IMR-90 (cell line): ENCODE data around the gene DAPK1. TPM values are rescaled to one million over a fixed set of nuclear protein-coding genes. Genes with fewer than 3 reads are reported as not detected.

ENCODE experiments used
- ATAC-seq: fragments of 200-7000 bp; cut with Tn5 transposase; 2 replicates; pipeline ENCODE4 v1.9.1; 2020; ENCODE audit warnings: low read depth, mild to moderate bottlenecking, moderate library complexity
- BruUV-seq: library from RNA; stranded (reverse); fragments of 400-500 nt; replicated peaks from 2 replicates; lab custom pipeline; 2021; lab: Mats Ljungman, UMichigan
- CTCF ChIA-PET: fragments of 300-600 bp; formaldehyde crosslinking; extraction: SDS; loops from one replicate; lab custom pipeline; 2021; ENCODE audit warnings: antibody characterized with exemption; lab: Yijun Ruan, JAX
- POLR2A ChIA-PET: fragments of 300-600 bp; sonication (Branson Sonifier 250); formaldehyde crosslinking; loops from one replicate; lab custom pipeline; 2022; ENCODE audit warnings: antibody characterized with exemption; ENCODE audit not compliant: unreplicated experiment; lab: Charles Lee
- DNase-seq: peaks from one replicate; pipeline ENCODE4 v3.0.0; 2013
- H2AFZ ChIP-seq: replicated peaks from 2 replicates; pipeline ENCODE3; 2013; ENCODE audit warnings: low read length, mild to moderate bottlenecking; ENCODE audit not compliant: poor library complexity
- H2AK5ac ChIP-seq: 2 replicates; pipeline ENCODE4 v1.6.1; 2013; ENCODE audit warnings: low read depth, low read length, inconsistent platforms
- H2AK9ac ChIP-seq: replicated peaks from 2 replicates; pipeline ENCODE3; 2013; ENCODE audit warnings: mild to moderate bottlenecking, low read depth, low read length, moderate library complexity; ENCODE audit not compliant: poor library complexity
- H2BK120ac ChIP-seq: 2 replicates; pipeline ENCODE4 v1.6.1; 2013; ENCODE audit warnings: low read depth, low read length, inconsistent platforms
- H2BK15ac ChIP-seq: 3 replicates; pipeline ENCODE4 v1.6.1; 2013; ENCODE audit warnings: low read depth, low read length, inconsistent platforms
- H2BK20ac ChIP-seq: 2 replicates; pipeline ENCODE4 v1.6.1; 2013; ENCODE audit warnings: low read depth, mild to moderate bottlenecking, inconsistent platforms, low read length, moderate library complexity
- H2BK5ac ChIP-seq: 2 replicates; pipeline ENCODE4 v1.6.1; 2013; ENCODE audit warnings: mild to moderate bottlenecking, low read depth, low read length, inconsistent platforms; ENCODE audit not compliant: poor library complexity, severe bottlenecking
- H3K14ac ChIP-seq: replicated peaks from 2 replicates; pipeline ENCODE4 v1.6.1; 2013; ENCODE audit warnings: low read depth, low read length, inconsistent platforms
- H3K18ac ChIP-seq: 2 replicates; pipeline ENCODE4 v1.6.1; 2013; ENCODE audit warnings: low read depth, low read length, control low read depth
- H3K23ac ChIP-seq: 2 replicates; pipeline ENCODE4 v1.6.1; 2013; ENCODE audit warnings: low read depth, low read length, inconsistent platforms
- H3K27ac ChIP-seq: 2 replicates; pipeline ENCODE4 v1.5.1; 2013; ENCODE audit warnings: mild to moderate bottlenecking, control low read depth, low read length; ENCODE audit not compliant: insufficient read depth
- H3K27me3 ChIP-seq: 2 replicates; pipeline ENCODE4 v1.6.1; 2013; ENCODE audit warnings: low read length; ENCODE audit not compliant: control insufficient read depth, insufficient read depth
- H3K36me3 ChIP-seq: 2 replicates; pipeline ENCODE4 v1.6.1; 2013; ENCODE audit warnings: low read length, mixed read lengths; ENCODE audit not compliant: control insufficient read depth, insufficient read depth
- H3K4ac ChIP-seq: 2 replicates; pipeline ENCODE4 v1.6.1; 2013; ENCODE audit warnings: low read depth, low read length, inconsistent platforms
- H3K4me1 ChIP-seq: 2 replicates; pipeline ENCODE4 v1.6.1; 2013; ENCODE audit warnings: low read length, mixed read lengths; ENCODE audit not compliant: control insufficient read depth, insufficient read depth
- H3K4me2 ChIP-seq: 2 replicates; pipeline ENCODE4 v1.6.1; 2013; ENCODE audit warnings: low read depth, mild to moderate bottlenecking, control low read depth, low read length, moderate library complexity
- H3K4me3 ChIP-seq: 2 replicates; pipeline ENCODE4 v1.5.1; 2013; ENCODE audit warnings: low read depth, mild to moderate bottlenecking, control low read depth, low read length, moderate library complexity; ENCODE audit not compliant: insufficient read depth
- H3K56ac ChIP-seq: 2 replicates; pipeline ENCODE4 v1.6.1; 2013; ENCODE audit warnings: low read length, inconsistent platforms; ENCODE audit not compliant: insufficient read depth; ENCODE audit errors: extremely low read depth
- H3K79me1 ChIP-seq, 2 experiments: 2 replicates each; pipeline ENCODE4 v1.6.1; 2013; ENCODE audit warnings: low read length in 2 of 2, inconsistent platforms in 1 of 2, low read depth in 1 of 2
- H3K9ac ChIP-seq: 2 replicates; pipeline ENCODE4 v1.6.1; 2013; ENCODE audit warnings: low read depth, low read length, control low read depth
- H3K9me1 ChIP-seq: 2 replicates; pipeline ENCODE4 v1.6.1; 2013; ENCODE audit warnings: low read length, inconsistent platforms; ENCODE audit not compliant: insufficient read depth
- H3K9me3 ChIP-seq: 2 replicates; pipeline ENCODE4 v1.6.1; 2013; ENCODE audit warnings: low read length; ENCODE audit not compliant: control insufficient read depth, insufficient read depth
- H4K20me1 ChIP-seq: 2 replicates; pipeline ENCODE4 v1.6.1; 2013; ENCODE audit warnings: low read length, inconsistent platforms; ENCODE audit not compliant: insufficient read depth
- H4K5ac ChIP-seq: 2 replicates; pipeline ENCODE4 v1.6.1; 2013; ENCODE audit warnings: mild to moderate bottlenecking, low read depth, low read length, control low read depth
- H4K8ac ChIP-seq, 2 experiments: 2 replicates each; pipeline ENCODE4 v1.6.1; 2013; ENCODE audit warnings: low read depth in 2 of 2, low read length in 2 of 2, control low read depth in 1 of 2, inconsistent platforms in 1 of 2
- H4K91ac ChIP-seq: 2 replicates; pipeline ENCODE4 v1.6.1; 2013; ENCODE audit warnings: low read depth, low read length, inconsistent platforms; ENCODE audit not compliant: insufficient read depth
- CHD1 ChIP-seq: IDR thresholded peaks from 2 replicates; pipeline ENCODE4 v1.6.1; 2012; ENCODE audit warnings: low read depth, low read length, improper control_type of control experiment
- WGBS, 2 experiments: methylation state at CpG; one replicate each; pipeline versions ENCODE4 v1.1.5 to v1.1.7; 2013; ENCODE audit warnings: missing lambda C conversion rate in 2 of 2; ENCODE audit not compliant: insufficient read length in 1 of 2; ENCODE audit errors: extremely low coverage in 2 of 2; 5-methylcytosine and 5-hydroxymethylcytosine counted together
- dilution Hi-C: fragments of 300-500 bp; cut with HindIII; formaldehyde crosslinking; loops from one replicate; pipeline ENCODE4 v1.14.3; 2018; ENCODE audit warnings: low sequenced_read_pairs; ENCODE audit not compliant: unreplicated experiment
- in situ Hi-C: fragments of 300-500 bp; cut with MboI; formaldehyde crosslinking; loops from 3 replicates; pipeline ENCODE4 v1.14.3; 2019; ENCODE audit warnings: low sequenced_read_pairs, inconsistent platforms, mixed read lengths
- intact Hi-C: fragments of 100-400 bp; cut with micrococcal nuclease; formaldehyde crosslinking; loops from 2 replicates; pipeline ENCODE4 v1.10.0; 2022
- polyA plus RNA-seq, 3 experiments: library from polyadenylated mRNA; depleted of rRNA; stranded (reverse); fragments of >200 nt; gene quantifications; 2 replicates each; pipeline ENCODE4 v1.2.3, GENCODE V29; 2012; ENCODE audit warnings: low replicate concordance in 1 of 3
- total RNA-seq: library from RNA; depleted of rRNA; stranded (reverse); fragments of >200 nt; gene quantifications from 2 replicates; pipeline ENCODE4 v1.2.3, GENCODE V29; 2012

DAPK1 gene
- total and polyA plus RNA-seq, 2 of the 4 experiments (the other 2 are of a cell fraction) = under 0.01 to 0.03 TPM

- no peak overlapping the region for H2BK15ac ChIP-seq
- DNase-seq = no peak
- H3K23ac ChIP-seq = no peak overlapping the region
- ATAC-seq = no peak
- in situ Hi-C loops (no loop called here), intact Hi-C loops (no loop called here), dilution Hi-C loops (no loop called here)
- peaks cover 1% of the 10 kb centered on the region; the same call in 1 of the 2 replicates for H3K27me3 ChIP-seq
- CTCF ChIA-PET = no interaction called here
- H3K14ac ChIP-seq = no peak overlapping the region
- H4K20me1 ChIP-seq = no peaks in the 10 kb centered on the region
- H3K18ac ChIP-seq = no peak overlapping the region
- no peak overlapping the region for H2BK20ac ChIP-seq
- TF ChIP-seq CHD1 = no peak
- H2AK9ac ChIP-seq = no peak overlapping the region
- no peaks in the 10 kb centered on the region for H3K9me1 ChIP-seq
- no peak overlapping the region for H3K27ac ChIP-seq
- H3K56ac ChIP-seq = no peak overlapping the region
- no peak overlapping the region for H4K8ac ChIP-seq
- no peak overlapping the region for H3K4ac ChIP-seq
- no peak overlapping the region for H3K9ac ChIP-seq
- no peak overlapping the region for H4K91ac ChIP-seq
- H3K4me3 ChIP-seq = no peak overlapping the region
- H3K9me3 ChIP-seq = peaks cover 3% of the 10 kb centered on the region; the same call in 1 of the 2 replicates
- WGBS, 2 experiments = no CpG with 5 or more reads among the region's 6 CpGs
- no TSS peak for BruUV-seq
- no peaks in the 10 kb centered on the region for H3K4me1 ChIP-seq
- no peak overlapping the region for H2AFZ ChIP-seq
- no peaks in the 10 kb centered on the region for H3K79me1 ChIP-seq
- POLR2A ChIA-PET = interaction anchor here (0.7 kb wide), 1 partner anchor 56 kb away, joined by 3 read pairs; no protein-coding TSS in a partner anchor
- no peaks in the 10 kb centered on the region for H3K36me3 ChIP-seq
- no peak overlapping the region for H2BK5ac ChIP-seq
- H3K4me2 ChIP-seq = no peak overlapping the region
- H2AK5ac ChIP-seq = no peak overlapping the region
- no peak overlapping the region for H2BK120ac ChIP-seq
- H4K5ac ChIP-seq = no peak overlapping the region
Measured at GRCh38 chr9:87517732-87518131, 20.1 kb downstream of the DAPK1 start.
